HG02973 (cell line): ENCODE data around the gene ADRA2C.

Experiments
- ATAC-seq: cut with Tn5 transposase; IDR thresholded peaks from one replicate; pipeline ENCODE4 v1.9.1; 2021; ENCODE audit warnings: moderate library complexity; ENCODE audit not compliant: unreplicated experiment

Gene ADRA2C

DNA sequence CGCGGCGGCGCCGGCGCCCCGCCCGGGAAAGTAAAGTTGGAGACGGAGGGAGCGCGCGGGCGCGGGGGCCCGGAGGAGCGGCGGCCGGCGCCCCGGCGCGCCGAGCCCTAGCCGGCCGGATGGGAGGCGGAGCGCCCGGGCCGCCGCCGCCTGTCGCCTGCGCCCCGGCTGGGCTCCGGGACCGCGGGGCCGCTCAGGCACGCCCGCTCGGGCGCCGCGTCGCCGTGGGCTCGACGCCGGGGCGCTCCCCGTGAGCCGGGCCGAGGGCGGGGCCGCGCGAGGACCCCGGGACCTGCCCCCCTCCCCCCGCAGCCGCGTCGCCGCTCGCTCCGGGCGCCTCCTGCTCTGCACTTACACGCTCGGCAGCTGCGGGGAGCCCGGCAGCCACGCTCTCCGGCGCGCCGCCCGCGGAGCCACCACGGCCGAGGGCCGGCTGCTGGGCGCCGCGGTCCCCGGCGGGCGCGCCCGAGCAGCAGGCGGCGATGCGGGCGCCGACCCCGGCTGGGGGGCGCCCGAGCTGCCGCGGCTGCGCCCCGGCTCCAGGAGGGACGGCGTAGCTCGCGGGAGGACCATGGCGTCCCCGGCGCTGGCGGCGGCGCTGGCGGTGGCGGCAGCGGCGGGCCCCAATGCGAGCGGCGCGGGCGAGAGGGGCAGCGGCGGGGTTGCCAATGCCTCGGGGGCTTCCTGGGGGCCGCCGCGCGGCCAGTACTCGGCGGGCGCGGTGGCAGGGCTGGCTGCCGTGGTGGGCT is at the start of gene ADRA2C:
Gene ADRA2C (plus strand): TSS at position 350 of the 749 bp plus-strand sequence. CDS start 222 bp downstream, at position 572.
- ATAC-seq: no peak

DNA sequence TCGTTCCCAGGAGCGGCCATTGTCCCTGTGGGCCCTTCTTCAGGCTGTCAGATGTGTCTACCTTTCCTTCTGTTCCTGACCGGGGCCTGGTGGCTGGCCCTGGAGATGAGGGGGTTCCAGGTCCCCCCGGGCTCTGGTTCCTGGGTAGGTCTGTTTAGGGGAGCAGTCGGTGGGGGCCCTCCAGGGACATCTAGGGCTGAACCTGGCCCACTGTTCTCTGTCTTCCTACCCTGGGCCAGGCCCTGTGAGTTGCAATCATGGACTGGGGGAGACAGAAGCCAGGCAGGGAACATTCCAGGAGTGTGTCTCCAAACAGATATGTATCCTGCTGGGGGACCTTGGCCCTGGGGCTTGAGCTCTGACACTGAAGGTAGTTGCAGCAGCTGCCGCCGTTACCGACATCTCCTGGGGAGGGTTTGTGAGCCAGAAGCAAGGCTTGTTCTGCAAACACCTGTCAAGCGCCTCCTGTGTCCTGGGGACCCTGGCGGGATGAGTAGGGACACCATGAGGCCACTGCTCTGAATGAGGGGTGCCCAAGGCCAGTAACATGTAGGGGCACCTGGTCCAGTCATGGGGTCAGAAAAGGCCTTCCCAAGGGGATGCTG is 49.5 kb upstream of the ADRA2C start:
- ATAC-seq: no peak

GRCh38 chr4:3717241-3717640 is 48.9 kb upstream of the ADRA2C start:
- ATAC-seq: no peak

GRCh38 chr4:3718462-3718861 is 47.7 kb upstream of the ADRA2C start:
- ATAC-seq: no peak

DNA sequence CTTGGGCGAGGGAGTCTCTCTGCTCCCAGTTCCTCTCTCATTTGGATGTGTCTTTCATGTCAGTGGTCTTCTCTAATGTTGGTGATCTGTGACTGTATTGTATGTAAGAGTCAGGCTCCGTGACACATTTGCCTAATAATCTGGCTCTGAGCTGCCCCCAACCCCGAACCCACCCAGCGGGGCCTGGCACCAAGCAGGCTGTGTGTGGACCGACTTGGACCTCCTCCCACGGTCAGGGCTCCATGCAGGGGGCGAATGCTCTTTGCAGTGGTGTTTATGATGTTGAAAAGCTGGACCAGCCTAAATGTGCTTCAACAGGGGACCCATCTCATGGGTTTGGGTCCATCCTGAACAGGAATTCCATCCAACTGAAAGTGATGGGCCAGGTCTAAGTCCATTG is 47.0 kb upstream of the ADRA2C start:
- no peak for ATAC-seq

DNA sequence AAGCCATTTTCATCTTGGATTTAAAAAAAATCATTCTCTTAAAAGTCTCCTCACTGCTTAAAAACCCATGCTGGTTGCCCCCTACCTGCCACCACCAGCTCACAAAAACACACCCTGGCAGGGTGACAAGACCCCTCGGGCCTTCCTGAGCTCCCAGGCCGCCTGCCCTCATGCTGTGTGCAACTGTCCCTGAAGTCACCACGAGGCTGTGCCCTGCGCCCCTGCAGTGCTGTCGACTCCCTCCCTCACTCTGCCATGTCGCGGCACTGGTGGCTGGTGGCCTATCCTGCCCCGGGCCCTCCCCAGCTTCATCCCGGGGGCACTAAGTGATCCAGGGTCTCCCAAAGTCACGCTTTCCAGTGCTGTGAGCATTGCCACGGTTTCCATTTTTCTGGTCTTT is 46.3 kb upstream of the ADRA2C start:
- no peak for ATAC-seq

DNA sequence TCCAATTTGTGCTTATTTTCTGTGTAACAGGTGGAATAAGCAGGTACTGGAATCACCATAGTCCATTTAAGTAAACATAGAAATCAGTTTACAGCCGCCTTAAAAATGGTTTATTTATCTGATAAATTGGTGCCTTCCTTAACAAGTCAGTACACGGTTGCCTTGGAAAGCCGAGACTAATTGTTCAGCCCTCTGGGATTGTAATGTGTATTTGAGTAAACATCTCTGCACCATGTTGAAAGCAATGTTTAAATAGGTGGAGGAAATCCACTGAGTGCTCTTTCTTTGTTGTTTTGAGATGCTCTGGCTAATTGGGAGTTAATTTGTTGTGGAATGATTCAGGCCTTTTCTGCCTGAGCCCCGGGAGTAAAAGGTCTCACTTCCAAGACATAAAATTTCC is 45.7 kb upstream of the ADRA2C start:
- ATAC-seq: no peak

- no peak for ATAC-seq
Observed at GRCh38 chr4:3721186-3721585, 45.0 kb upstream of the ADRA2C start.

DNA sequence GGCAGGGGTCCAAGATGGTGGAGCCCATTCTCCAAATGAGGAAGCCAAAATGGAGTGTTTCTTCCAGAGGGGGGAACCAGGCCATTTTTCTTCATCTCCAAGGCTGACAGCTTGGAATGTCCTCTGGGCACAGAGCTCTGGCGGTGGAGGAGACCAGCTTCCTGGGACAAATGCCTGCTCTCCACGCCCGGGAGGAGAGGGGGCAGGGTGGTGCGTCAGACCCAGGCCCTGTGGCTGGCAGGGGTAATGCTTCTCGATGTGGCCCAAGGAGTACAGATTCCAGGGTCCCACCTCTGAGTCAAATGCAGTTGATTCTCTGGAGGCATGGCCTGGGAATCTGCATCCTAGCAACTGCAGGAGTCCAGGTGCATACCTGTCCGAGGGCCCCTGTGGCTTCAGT is 44.6 kb upstream of the ADRA2C start:
- ATAC-seq: no peak

DNA sequence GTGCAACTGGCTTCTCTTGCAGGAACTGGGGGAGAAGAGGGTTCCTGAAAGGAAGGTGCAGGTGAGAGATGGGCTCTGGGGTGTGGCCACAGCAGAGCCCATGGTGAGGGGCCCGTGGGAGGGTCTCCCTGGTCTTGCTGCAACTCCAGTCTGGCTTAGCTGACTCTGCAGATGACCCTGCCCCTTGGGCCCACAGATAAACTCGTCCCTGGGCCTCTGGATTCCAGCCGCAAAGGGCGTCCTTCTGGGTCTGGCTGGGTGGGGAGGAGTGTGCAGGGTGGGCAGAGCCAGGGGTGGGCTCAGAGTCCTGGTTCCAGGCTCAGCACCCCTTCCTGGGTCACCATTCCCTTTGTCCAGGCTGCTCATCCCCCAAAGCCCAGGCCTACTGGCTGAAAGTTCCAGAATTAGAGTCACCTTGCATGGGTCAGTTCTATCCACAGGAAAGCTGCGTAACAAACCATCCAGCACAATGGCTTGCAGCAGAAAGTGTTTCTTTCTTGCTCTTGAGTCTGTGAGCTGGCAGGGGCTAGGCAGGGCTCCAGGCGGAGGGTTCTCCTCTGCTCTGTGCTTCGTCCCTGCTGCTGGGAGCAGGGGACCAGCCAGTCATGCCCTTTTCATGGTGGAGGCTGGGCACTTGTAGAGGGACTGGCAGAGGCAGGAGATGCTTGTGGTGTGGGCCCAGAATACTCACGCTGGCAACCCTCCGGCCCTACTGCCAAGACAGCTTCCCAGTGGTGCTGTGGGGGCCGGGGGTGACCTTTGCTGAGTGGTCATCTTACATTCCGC is 43.5 kb upstream of the ADRA2C start:
- ATAC-seq: no peak

GRCh38 chr4:3723232-3723642 is 42.9 kb upstream of the ADRA2C start:
- ATAC-seq: no peak

DNA sequence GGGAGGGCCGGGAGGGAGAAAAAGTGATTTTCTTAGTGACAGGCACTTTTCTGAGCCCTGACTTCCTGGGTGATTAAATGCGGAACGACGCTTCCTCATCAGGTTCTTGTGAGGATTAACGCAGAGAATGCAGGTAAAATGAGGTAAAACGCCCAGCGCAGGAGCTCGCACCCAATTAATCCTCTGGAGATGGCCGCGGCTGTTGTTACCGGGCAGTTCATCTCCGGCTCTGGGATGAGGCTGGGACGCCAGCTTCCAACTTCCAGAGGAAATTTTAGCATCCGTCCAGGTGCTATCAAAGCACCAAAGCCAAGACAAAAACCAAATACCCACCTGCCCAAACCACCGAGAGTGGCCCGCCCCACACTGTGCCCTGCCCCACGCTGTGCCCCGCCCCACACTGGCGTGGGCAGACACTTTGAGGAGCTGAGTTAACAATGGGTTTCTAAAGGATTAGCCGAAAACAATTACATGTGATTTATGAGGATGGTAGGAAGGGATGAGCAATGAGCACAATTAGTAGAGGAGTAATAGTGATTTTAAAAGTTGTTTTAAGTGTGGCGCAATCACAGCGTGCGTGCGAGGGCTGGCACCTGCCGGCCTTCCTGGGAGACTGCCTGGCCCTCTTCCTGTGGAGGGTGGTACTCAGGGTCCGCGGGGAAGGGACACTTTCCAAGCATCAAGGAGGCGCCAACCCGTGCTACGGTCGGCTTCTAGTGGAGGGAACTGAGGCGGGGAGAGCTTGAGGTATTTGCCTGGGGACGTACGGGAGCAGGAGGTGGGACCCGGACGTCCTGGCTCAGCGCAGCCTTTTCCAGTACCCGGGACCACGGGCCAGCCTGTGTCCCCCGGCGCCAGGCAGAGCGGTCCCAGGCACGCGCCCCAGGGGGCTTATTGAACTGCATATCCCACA is 41.6 kb upstream of the ADRA2C start:
- no peak for ATAC-seq

DNA sequence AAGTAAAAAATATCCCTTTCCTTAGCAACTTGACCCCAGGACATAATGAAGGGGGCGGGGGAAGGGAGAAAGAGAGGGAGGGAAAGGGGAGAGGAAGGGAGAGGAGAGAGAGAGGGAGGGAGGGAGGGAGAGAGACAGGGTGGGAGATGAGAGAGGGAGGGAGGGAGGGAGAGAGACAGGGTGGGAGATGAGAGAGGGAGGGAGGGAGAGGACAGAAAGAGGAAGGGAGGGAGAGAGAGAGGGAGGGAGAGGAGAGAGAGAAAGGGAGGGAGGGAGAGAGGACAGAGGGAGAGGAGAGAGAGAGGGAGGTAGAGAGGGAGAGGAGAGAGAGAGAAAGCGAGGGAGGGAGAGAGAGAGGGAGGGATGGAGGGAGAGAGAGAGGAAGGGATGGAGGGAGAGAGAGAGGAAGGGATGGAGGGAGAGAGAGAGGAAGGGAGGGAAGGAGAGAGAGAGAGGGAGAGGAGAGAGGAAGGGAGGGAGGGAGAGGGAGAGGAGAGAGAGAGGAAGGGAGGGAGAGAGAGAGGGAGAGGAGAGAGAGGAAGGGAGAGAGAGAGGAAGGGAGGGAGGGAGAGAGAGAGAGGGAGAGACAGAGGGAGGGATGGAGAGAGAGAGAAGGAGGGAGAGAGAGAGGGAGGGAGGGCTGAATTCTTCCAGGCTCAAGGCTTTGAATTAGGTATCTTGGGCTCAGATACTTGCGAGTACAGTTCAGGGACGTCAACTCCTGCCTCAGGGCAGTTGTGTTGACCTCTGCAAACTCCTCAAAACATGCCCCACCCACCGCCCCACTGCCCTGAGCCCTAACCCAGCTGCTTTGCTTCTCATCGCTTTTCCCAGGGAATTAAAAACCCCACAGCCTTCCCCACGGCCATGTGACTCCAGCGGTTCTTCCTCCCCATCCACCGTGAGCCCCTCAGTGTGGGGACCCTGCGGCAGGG is 40.0 kb upstream of the ADRA2C start:
- ATAC-seq: no peak

GRCh38 chr4:3727847-3728469 is 38.2 kb upstream of the ADRA2C start:
- no peak for ATAC-seq

- no peak for ATAC-seq
Observed at GRCh38 chr4:3729188-3729881, 36.9 kb upstream of the ADRA2C start.

DNA sequence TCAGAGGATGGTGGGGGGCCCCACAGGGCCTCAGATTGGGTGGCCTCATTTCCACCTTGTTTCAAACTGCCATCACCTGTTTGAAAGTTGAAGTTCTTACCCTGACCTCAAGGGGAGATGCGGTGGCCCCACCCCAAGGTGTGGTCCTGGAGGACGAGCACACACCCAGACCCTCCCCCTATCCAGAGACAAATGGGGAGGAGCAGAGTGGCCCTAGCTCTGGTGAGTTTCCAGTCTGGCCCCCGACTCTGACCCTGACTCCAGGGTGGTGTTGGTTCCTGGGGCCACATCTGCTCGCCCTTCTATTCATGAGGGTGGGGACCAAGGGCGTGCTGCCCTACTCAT is 36.3 kb upstream of the ADRA2C start:
- ATAC-seq: no peak

GRCh38 chr4:3730422-3731190 is 35.6 kb upstream of the ADRA2C start:
- ATAC-seq: no peak
